ENCODE results near the gene ZBTB44.
"Not testable (repeated sequence)": the region's sequence is repeated elsewhere in the genome, so short reads cannot be mapped to it uniquely, and the experiment has no call there.

The ZBTB44 gene

DNA sequence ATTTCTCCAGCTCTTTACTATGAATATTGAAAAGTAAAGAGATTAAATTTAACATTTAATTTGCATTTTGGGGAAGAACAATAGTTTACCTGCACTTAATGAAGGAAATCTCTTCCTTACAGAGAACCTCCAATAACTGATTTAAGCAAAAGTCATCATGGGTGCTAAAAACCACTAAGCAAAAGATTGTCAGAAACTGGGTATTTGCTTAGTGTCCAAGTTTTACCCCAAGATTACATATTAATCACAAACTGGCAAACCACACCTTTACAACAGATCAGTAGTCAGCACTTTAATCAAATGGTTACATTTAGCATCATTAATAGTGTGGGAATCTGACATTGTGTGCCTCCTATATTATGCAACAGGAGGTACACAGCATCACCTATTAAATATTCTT lies 2.7 kb downstream of the ZBTB44 start:
- DNase-seq = no peak

DNA sequence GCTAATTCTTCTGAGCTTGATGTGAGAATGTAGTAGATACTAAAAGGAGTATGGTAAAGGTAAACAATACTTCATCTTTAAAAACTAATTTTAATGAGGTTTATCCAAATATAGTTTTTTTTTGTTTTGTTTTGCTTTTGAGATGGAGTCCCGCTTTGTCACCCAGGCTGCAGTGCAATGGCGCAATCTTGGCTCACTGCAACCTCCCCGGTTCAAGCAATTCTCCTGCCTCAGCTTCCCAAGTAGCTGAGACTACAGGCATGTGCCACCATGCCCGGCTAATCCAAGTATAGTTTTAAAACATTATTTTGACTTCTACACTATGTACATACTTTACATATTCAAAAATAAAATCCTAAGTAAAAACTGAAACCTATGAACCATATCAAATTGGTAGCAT lies 4.1 kb downstream of the ZBTB44 start:
- no peak for DNase-seq

- no peak for DNase-seq
Measured at GRCh38 chr11:130308886-130309285, 5.8 kb downstream of the ZBTB44 start.

DNA sequence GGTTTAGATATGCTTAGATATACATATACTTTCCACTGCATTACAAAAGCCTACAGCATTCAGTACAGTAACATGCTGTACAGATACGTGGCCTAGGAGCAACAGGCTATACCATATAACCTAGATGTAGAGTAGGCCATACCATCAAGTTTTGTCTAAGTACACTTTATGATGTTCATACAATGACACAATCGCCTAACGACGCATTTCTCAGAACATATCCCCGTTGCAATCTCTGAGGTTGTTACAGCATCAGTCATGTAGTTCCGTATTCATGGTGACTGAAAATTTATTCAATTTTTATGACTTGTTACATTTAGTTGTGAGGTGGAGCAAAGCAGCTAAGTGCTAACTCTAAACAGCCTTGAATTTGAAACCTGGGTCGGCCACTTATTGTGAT lies 6.7 kb downstream of the ZBTB44 start:
- no peak for DNase-seq

DNA sequence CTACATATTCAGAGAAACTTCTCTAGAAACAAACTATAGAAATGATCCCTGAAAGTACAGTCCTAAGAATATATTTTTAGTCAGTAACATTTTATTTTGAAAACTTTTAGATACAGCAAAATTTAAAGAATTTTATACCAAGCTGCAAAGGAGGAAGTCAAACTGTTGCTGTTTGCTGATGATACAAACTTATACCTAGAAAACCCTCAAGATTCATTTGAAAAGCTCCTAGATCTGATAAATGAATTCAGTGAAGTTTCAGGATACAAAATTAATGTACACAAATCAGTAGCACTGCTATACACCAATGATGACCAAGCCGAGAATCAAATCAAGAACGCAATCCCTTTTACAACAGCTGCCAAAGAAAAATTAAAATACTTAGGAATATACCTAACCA lies 10.1 kb downstream of the ZBTB44 start:
- no peak for DNase-seq

DNA sequence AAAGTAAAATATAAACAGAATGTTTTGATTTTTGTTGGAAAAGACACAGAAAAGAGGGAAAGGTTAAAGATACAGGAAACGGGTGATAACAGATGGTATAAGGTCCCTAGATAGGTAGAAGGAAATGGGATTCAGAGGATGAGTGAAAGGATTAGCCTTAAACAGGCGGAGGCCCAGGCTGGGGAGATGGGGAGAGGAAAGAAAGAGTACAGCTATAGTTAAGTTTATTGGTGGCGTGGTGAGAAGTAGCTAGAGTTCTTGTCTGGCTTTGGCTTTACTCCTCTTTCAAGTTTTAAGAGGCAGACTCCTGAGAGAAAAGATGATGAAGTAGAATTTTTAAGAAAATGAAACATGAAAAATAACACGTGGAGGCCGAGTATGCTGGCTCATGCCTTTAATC lies 13.7 kb downstream of the ZBTB44 start:
- DNase-seq = no peak

DNA sequence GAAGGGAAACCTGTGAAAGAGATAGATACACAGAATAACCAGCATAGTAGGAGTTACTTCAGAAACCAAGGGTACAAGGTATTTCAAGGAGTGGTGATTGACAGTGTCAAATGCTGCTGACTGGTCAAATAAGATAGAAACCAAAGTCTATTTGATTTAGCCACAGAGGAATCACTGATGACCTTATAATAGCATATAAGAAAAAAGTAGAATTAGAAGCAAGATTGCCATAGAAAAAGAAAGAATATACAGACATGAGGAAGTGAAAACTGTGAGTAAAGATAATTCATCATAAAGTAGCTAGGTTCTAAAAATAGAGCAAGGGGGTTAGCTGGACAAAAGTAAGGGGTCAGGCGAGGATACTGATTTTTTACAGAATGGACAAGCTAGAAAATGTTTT lies 14.2 kb downstream of the ZBTB44 start:
- DNase-seq = no peak

- DNase-seq = no peak
Measured at GRCh38 chr11:130299978-130300377, 14.7 kb downstream of the ZBTB44 start.

DNA sequence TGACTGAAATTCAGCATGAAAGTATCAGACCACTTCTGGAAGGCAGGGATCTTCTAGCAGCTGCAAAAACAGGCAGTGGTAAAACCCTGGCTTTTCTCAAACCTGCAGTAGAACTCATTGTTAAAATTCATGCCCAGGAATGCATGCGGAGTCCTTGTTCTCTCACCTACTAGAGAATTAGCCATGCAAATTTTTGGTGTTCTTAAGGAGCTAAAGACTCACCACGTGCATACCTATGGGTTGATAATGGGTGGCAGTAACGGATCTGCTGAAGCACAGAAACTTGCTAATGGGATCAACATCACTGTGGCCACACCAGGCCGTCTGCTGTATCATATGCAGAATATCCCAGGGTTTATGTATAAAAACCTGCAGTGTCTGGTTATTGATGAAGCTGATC lies 19.1 kb downstream of the ZBTB44 start:
- DNase-seq = no peak

GRCh38 chr11:130282111-130282510 lies 32.6 kb downstream of the ZBTB44 start:
- DNase-seq = no peak

GRCh38 chr11:130281341-130281740 lies 33.4 kb downstream of the ZBTB44 start:
- DNase-seq = not testable (repeated sequence)

DNA sequence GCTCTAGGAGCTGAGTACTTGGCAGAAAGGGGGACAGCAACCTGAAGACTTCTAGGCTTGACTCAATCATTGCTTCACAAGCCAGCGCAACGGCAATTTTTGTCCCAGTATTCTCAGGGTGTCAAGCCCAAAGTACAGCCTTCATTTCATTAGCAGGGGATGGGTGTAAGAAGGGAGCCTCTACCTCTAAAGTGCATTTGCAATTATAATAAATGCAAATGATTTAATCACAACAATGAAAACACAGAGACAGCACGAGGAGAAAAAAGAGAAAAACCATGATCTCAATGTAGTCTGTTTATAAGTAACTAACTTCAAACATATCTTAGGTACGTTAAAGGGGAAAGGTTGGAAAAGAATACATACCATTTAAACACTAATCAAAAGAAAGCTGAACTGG lies 34.7 kb downstream of the ZBTB44 start:
- DNase-seq = no peak

GRCh38 chr11:130278745-130279144 lies 36.0 kb downstream of the ZBTB44 start:
- DNase-seq = no peak

DNA sequence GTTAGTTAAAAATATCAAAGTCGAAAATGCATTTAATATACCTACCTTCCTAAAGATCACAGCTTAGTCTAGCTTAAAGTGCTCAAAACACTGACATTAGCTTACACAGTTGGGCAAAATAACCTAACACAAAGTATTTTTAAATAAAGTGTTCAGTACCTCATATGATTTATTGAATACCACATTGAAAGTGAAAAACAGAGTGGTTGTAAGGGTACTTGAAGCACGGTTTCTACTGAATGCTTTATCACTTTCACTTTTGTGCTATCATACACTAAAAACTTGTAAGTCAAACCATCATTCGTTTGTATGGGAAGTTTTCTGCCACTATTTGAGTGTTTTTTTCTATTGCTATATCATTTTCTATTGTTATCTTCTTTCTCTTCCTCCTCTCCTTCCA lies 36.6 kb downstream of the ZBTB44 start:
- no peak for DNase-seq

- DNase-seq = no peak
Measured at GRCh38 chr11:130272336-130272735, 42.4 kb downstream of the ZBTB44 start.

GRCh38 chr11:130269326-130269943 lies 45.3 kb downstream of the ZBTB44 start:
- DNase-seq = no peak

DNA sequence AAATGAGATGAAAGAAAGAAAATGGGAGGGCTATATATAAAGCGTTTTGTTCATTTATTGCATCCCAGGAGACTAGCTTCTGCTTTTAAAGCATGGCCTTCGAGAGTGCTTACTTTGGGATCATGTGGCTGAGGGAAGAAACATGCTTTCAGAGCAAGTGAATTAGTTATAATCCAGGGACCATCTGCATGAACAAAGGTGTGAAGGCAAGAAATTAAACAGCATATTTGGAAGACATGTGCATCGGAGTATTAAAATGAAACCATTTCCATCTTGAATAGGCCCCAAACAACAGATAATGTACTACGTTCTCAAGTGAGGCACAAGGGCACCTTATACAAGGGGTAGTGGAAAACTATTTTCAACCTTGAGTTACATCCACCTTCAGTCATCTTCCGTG lies 51.4 kb downstream of the ZBTB44 start:
- no peak for DNase-seq

- DNase-seq = no peak
Measured at GRCh38 chr11:130262424-130262823, 52.3 kb downstream of the ZBTB44 start.

DNA sequence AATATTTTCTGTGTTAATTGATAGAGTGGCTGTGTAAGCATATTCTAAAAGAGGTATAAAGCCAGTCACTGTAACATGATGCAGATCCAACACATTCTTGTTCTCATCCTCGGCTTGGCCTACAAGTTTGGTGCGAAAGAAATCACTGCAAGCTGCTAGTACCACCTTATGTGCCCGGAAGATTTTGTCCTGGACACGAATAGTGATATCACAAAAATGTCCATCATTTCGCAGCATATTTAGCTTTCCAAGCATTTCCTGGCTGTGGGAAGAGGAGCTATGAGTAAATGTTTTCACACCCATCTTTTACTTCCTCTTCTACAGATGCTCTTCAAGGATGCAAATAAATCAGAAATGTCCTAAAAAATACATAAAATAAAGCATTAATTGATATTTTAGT lies 53.1 kb downstream of the ZBTB44 start:
- no peak for DNase-seq

DNA sequence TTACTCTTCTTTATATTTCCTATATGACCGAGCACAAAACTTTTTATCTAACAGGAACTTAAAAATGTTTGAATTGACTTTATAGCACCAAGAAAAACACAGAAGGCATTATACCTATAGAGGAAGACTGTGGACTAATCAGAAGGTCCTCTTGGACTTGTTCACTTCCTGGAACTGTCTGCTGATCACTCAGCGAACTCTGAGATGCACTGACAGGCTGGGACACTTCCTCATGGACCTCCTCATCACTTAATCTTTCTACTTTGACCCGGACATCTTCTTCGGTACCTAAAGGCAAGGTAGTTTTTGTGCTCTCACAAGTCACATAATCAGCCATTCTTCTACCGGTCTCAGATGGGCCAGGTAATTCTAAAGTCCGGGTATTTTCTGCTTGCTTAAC lies 54.0 kb downstream of the ZBTB44 start:
- DNase-seq = no peak

- DNase-seq = no peak
Measured at GRCh38 chr11:130260080-130260627, 54.6 kb downstream of the ZBTB44 start.

- not testable (repeated sequence) for DNase-seq
Measured at GRCh38 chr11:130251763-130252162, 63.0 kb downstream of the ZBTB44 start.

DNA sequence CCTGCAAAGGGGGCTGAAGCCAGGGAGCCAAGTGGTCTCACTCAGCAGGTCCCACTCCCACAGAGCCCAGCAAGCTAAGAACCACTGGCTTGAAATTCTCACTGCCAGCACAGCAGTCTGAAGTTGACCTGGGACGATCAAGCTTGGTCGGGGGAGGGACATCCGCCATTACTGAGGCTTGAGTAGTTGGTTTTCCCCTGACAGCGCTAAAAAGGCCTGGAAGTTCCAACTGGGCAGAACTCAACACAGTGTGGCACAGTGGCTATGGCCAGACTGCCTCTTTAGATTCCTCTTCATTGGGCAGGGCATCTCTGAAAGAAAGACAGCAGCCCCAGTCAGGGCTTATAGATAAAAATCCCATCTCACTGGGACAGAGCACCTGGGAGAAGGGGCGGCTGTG lies 64.8 kb downstream of the ZBTB44 start:
- not testable (repeated sequence) for DNase-seq

DNA sequence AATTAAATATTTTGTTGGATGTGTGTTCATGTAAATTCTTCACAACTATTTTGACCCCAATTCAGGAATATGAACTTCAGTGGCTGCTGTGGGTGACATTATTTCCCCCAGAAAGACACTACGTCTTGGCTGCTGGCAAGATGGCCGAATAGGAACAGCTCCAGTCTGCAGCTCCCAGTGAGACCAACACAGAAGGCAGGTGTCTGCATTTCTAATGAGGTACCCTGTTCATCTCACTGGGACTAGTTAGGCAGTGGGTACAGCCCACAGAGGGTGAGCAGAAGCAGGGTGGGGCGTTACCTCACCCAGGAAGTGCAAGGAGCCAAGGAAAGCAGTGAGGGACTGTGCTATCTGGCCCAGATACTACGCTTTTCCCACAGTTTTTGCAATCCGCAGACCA lies 65.3 kb downstream of the ZBTB44 start:
- DNase-seq = no peak

DNA sequence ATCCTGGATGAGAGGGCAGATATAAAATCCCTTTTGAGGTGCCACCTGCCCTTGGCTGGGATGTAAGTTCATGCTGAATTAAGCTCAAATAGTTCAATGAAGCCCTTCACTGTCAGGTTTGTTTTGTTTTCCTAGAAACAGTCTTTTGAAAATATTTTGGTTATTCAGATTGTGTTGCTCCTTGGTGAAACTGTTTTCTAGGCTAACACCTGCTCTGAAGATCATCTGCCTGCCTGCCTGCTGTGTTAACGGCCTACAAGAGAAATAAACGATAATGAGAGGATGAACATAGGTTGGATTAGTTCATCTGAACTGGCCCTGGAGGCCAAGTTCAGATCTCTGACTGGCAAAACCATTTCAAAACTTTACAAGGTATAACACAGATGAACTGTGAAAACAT lies 67.4 kb downstream of the ZBTB44 start:
- DNase-seq = no peak
